ENCODE data around the gene FAM107B.
"Not testable (repeated sequence)": the region's sequence is repeated elsewhere in the genome, so short reads cannot be mapped to it uniquely, and the experiment has no call there.

FAM107B gene

DNA sequence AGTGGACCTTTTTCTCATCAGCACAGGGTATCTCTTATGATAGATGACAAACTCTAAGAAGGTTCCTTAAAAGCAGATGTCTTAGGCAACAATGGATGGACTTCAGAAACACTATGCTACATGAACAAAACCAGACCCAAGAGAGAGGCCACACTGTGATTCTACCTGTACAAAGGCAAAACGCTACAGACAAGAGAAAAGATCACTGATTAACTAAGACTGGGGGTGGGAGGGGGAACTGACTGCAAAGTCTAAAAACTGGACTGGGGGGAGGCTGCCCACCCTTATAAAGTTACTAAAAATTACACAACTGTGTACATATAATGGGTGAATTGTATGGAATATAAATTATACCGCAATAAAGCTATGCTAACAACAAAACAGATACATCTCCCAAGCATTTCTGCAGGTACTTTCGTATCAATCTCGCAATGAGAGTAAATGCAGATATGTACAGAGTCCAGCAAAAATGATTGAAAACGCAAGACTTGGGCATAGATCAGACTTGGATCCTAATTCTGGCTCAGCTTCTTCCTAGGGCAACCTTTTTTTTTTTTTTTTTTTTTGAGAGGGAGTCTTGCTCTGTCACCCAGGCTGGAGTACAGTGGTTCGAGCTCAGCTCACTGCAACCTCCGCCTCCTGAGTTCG lies 179.7 kb downstream of the FAM107B start:
- H3K36me3 ChIP-seq, result peaks cover 55% of the 10 kb centered on the region
- H3K27ac ChIP-seq, result peak overlapping the region; percentile 67
- H3K4me3 ChIP-seq (ENCODE audit: low read depth in 1 of 2, low read length in 1 of 2), result no peak overlapping the region
- no peaks in the 10 kb centered on the region for H3K9me3 ChIP-seq
- no peaks in the 10 kb centered on the region for H3K27me3 ChIP-seq
- TF ChIP-seq, protein P1, sequence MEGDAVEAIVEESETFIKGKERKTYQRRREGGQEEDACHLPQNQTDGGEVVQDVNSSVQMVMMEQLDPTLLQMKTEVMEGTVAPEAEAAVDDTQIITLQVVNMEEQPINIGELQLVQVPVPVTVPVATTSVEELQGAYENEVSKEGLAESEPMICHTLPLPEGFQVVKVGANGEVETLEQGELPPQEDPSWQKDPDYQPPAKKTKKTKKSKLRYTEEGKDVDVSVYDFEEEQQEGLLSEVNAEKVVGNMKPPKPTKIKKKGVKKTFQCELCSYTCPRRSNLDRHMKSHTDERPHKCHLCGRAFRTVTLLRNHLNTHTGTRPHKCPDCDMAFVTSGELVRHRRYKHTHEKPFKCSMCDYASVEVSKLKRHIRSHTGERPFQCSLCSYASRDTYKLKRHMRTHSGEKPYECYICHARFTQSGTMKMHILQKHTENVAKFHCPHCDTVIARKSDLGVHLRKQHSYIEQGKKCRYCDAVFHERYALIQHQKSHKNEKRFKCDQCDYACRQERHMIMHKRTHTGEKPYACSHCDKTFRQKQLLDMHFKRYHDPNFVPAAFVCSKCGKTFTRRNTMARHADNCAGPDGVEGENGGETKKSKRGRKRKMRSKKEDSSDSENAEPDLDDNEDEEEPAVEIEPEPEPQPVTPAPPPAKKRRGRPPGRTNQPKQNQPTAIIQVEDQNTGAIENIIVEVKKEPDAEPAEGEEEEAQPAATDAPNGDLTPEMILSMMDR (IDR thresholded peaks at IDR 0.05), result no peak
- peaks cover 25 to 42% of the 10 kb centered on the region in 2 experiments for H3K4me1 ChIP-seq (ENCODE audit: control insufficient read depth in 1 of 2, insufficient read depth in 1 of 2, low read depth in 1 of 2, low read length in 1 of 2)

DNA sequence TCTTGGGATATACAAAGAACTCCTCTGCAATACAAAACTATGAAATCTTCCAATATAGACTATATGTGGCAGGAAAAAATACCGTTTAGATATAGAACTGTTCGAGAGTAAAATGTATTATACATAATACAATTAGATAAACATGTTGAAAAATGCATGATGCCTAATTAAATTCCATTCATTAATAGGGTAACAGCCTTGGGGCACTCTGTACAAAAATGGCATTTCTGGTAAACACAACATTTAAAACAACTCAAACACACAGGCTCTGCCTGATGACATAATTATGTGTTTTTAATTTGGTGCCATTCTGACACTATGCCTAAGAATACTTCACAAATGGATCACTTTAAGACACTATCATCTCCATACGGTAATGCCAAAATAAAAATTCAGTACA lies 180.9 kb downstream of the FAM107B start:
- TF ChIP-seq, protein P1 (IDR thresholded peaks at IDR 0.05), result no peak
- H3K4me3 ChIP-seq (ENCODE audit: low read depth in 1 of 2, low read length in 1 of 2), result no peak overlapping the region
- peaks cover 15 to 34% of the 10 kb centered on the region in 2 experiments for H3K4me1 ChIP-seq (ENCODE audit: control insufficient read depth in 1 of 2, insufficient read depth in 1 of 2, low read depth in 1 of 2, low read length in 1 of 2)
- no peaks in the 10 kb centered on the region for H3K27me3 ChIP-seq
- H3K36me3 ChIP-seq, result peaks cover 47% of the 10 kb centered on the region
- peak overlapping the region; percentile 66 for H3K27ac ChIP-seq
- H3K9me3 ChIP-seq, result no peaks in the 10 kb centered on the region

DNA sequence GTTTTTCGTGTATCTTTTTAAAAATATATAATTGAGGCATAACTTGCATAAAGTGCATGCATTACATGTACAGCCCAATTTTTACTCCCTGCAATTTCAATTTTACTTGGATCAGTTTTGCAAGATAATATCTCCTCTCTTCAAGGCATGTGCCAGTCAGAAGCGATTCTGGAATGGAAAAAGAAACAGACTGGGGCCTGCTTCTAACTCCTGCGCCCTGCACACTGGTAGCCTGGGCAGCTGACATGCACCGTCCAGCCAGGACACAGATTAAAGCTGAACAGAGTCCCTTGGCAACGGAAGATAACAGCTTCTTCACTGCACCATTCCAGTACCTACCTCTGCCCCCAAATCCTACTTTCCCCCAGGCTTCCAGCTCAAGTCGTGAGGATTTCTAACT lies 182.1 kb downstream of the FAM107B start:
- Histone ChIP-seq H3K27ac (peak overlapping the region; percentile 65), H3K4me3 (ENCODE audit: low read depth in 1 of 2, low read length in 1 of 2) (no peak overlapping the region), H3K9me3 (no peaks in the 10 kb centered on the region), H3K36me3 (peaks cover 36% of the 10 kb centered on the region), H3K4me1 (ENCODE audit: control insufficient read depth in 1 of 2, insufficient read depth in 1 of 2, low read depth in 1 of 2, low read length in 1 of 2) (peaks cover 26 to 41% of the 10 kb centered on the region in 2 experiments), H3K27me3 (no peaks in the 10 kb centered on the region)
- TF ChIP-seq, protein P1 (IDR thresholded peaks at IDR 0.05), result no peak

DNA sequence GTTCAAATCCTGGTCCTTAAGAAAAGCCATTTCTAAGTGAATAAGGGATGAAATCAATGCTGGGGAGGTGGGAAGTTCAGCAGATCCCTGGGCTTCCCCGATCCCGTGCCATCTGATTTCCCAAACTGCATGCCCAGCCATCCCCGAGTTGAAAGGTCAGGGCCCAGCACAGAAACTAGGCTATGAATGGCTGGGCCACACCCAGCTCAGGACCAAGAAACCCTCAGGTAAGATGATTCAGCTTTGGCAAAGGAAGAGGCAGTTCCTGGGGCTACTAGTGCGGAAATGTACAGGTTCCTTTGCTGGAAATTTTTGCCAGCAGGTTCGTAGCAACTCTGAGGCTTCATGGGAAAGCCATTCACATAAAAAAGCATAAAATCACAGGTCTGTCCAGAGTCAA lies 182.7 kb downstream of the FAM107B start:
- Histone ChIP-seq H3K36me3 (peaks cover 32% of the 10 kb centered on the region), H3K27ac (peak overlapping the region; percentile 65), H3K4me1 (ENCODE audit: control insufficient read depth in 1 of 2, insufficient read depth in 1 of 2, low read depth in 1 of 2, low read length in 1 of 2) (peaks cover 24 to 42% of the 10 kb centered on the region in 2 experiments), H3K27me3 (no peaks in the 10 kb centered on the region), H3K9me3 (no peaks in the 10 kb centered on the region), H3K4me3 (ENCODE audit: low read depth in 1 of 2, low read length in 1 of 2) (no peak overlapping the region)
- TF ChIP-seq, protein P1 (IDR thresholded peaks at IDR 0.05), result no peak

DNA sequence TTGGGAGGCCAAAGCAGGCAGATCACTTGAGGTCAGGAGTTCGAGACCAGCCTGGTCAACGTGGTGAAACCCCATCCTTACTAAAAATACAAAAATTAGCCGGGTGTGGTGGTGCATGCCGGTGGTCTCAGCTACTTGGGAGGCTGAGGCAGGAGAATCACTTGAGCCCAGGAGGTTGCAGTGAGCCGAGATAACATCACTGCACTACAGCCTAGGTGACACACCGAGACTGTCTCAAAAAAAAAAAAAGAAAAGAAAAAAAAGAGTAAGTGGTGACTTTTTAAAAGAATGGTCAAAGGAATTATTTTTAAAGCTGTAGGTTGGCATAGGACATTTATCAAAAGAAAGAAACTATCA lies 185.8 kb downstream of the FAM107B start:
- H3K27me3 ChIP-seq; H3K9me3 ChIP-seq; H3K4me3 ChIP-seq (ENCODE audit: low read depth in 1 of 2, low read length in 1 of 2): not testable (repeated sequence)
- Histone ChIP-seq H3K4me1 (ENCODE audit: control insufficient read depth in 1 of 2, insufficient read depth in 1 of 2, low read depth in 1 of 2, low read length in 1 of 2) (peaks cover 43 to 57% of the 10 kb centered on the region in 2 experiments), H3K27ac (peak overlapping the region; percentile 95), H3K36me3 (peaks cover 31% of the 10 kb centered on the region)

DNA sequence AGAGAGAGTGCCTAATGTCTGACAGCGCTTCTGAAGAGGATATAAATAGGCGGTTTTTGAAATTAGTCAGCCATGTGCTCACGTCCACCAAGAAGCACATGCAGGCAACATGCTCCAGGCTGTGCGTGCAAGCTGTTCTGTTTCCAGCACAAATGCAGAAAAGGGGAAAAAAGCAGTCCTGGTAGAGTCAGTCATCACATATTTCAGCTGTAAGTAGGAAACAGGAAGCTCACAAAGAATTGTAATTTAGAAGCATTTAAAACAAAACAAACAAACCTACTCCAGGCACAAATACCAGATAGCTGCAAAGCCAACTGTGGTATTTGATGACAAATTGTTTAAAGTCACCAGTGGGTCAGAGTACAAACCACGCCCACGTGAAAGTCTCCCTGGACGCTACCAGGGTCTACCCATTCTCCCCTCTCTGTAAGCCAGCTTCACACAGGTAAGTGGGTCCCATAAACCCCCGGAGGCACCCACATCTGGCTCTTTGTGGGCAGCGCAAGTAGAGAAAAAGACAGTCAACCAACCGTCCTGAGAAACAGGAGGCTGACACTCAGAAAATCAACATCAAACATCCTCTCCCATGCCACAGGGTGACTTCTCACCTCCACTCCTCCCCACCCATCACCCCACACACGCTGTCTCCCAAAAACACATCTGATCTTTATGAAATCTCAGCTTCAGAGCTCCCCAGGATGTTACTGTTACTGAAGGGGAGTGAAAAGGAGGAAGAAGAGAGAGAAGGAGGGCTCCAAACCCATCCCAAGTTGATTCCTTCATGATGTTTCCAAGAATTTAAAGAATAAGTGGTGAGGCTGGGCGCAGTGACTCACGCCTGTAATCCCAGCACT lies 186.4 kb downstream of the FAM107B start:
- Histone ChIP-seq H3K4me1 (ENCODE audit: control insufficient read depth in 1 of 2, insufficient read depth in 1 of 2, low read depth in 1 of 2, low read length in 1 of 2) (peaks cover 49 to 63% of the 10 kb centered on the region in 2 experiments), H3K4me3 (ENCODE audit: low read depth in 1 of 2, low read length in 1 of 2) (no peak overlapping the region), H3K27ac (peak overlapping the region; percentile 95), H3K36me3 (peaks cover 25% of the 10 kb centered on the region), H3K27me3 (no peaks in the 10 kb centered on the region), H3K9me3 (no peaks in the 10 kb centered on the region)
- TF ChIP-seq, protein P1 (IDR thresholded peaks at IDR 0.05), result no peak
